Prostate gland (tissue), 2 donors: ENCODE data around the gene BCL2L14. TPM values are rescaled to one million over a fixed set of nuclear protein-coding genes. Genes with fewer than 3 reads are reported as not detected.
A peak's percentile ranks its signal among the peaks of the same experiment; 100 is the strongest.

Source experiments
- DNase-seq: peaks from one replicate; pipeline ENCODE4 v3.0.0-alpha.2; 2019; ENCODE audit warnings: low spot score
- H3K27ac ChIP-seq, 2 donors: fragments of 200-600 bp; sonication (generic); 2 replicates each; pipeline ENCODE4 v1.5.1; 2017 to 2019
- H3K27me3 ChIP-seq: fragments of 200-600 bp; sonication (generic); replicated peaks from 2 replicates; pipeline ENCODE4 v1.5.1; 2019; ENCODE audit not compliant: insufficient read depth
- H3K36me3 ChIP-seq, 2 donors: fragments of 200-600 bp; sonication (generic); 1 replicate in 1 of 2; 2 replicates in 1 of 2; pipeline versions ENCODE4 v1.5.1 to v1.8.1; 2017 to 2019
- H3K4me1 ChIP-seq: fragments of 200-600 bp; sonication (generic); replicated peaks from 2 replicates; pipeline ENCODE4 v1.5.1; 2019
- H3K4me3 ChIP-seq, 2 donors: fragments of 200-600 bp; sonication (generic); 2 replicates each; pipeline ENCODE4 v1.5.1; 2017 to 2019
- H3K9me3 ChIP-seq: fragments of 200-600 bp; sonication (generic); 2 replicates; pipeline ENCODE4 v1.5.1; 2017
- CTCF ChIP-seq, 4 experiments: fragments of 200-600 bp in 2 of 4; fragments of 450-650 bp in 2 of 4; sonication (generic) in 2 of 4; IDR thresholded peaks; 1 replicate in 3 of 4; 2 replicates in 1 of 4; pipeline ENCODE4 v1.5.1; 2016 to 2019; ENCODE audit warnings: antibody characterized with exemption in 4 of 4, mild to moderate bottlenecking in 2 of 4, moderate library complexity in 2 of 4
- POLR2A ChIP-seq: fragments of 450-650 bp; IDR thresholded peaks from one replicate; pipeline ENCODE4 v1.6.1; 2016; ENCODE audit warnings: antibody characterized with exemption, mild to moderate bottlenecking
- POLR2AphosphoS5 ChIP-seq: sonication (generic); formaldehyde crosslinking; IDR thresholded peaks from one replicate; pipeline ENCODE4 v1.6.1; 2017; ENCODE audit warnings: antibody characterized with exemption
- WGBS: methylation state at CpG from one replicate; pipeline ENCODE4 v1.1.5; 2018; 5-methylcytosine and 5-hydroxymethylcytosine counted together
- intact Hi-C: fragments of 100-400 bp; cut with DNase I; formaldehyde crosslinking; loops from one replicate; pipeline ENCODE4 v1.14.2; 2022
- total RNA-seq, 2 donors: library from RNA; depleted of rRNA; stranded (reverse); fragments of >200 nt; gene quantifications; one replicate each; pipeline ENCODE4 v1.1.0, GENCODE V29; 2016

BCL2L14 gene
- total RNA-seq, 2 donors from 2014 or later: 6.0 to 14.0 TPM

- 34% methylated on average over 2 of the region's 2 CpGs for WGBS
- Histone ChIP-seq H3K36me3 (no peaks in the 10 kb centered on the region), H3K4me1 (no peaks in the 10 kb centered on the region), H3K4me3 (no peak overlapping the region), H3K9me3 (no peaks in the 10 kb centered on the region), H3K27me3 (no peaks in the 10 kb centered on the region), H3K27ac (no peak overlapping the region)
- peak; percentile 44 for TF ChIP-seq POLR2AphosphoS5
- no peak for TF ChIP-seq POLR2A
- no peak for TF ChIP-seq CTCF (IDR thresholded peaks at IDR 0.05)
- intact Hi-C loops: no loop called here
- DNase-seq: peak; percentile 51
These were observed 44.8 kb upstream of the BCL2L14 start for GRCh38 chr12:12025799-12026386.

- intact Hi-C loops: no loop called here
- H3K36me3 ChIP-seq: no peaks in the 10 kb centered on the region
- H3K27ac ChIP-seq: no peak overlapping the region
- no peak overlapping the region for H3K4me3 ChIP-seq
- DNase-seq: no peak
- no peaks in the 10 kb centered on the region for H3K9me3 ChIP-seq
- 79% methylated on average over 11 of the region's 11 CpGs for WGBS
- no peak for TF ChIP-seq CTCF (IDR thresholded peaks at IDR 0.05)
- no peak for TF ChIP-seq POLR2AphosphoS5
- no peak for TF ChIP-seq POLR2A
- H3K27me3 ChIP-seq: no peaks in the 10 kb centered on the region
- peaks cover 4% of the 10 kb centered on the region for H3K4me1 ChIP-seq
These were observed 41.9 kb upstream of the BCL2L14 start for GRCh38 chr12:12028668-12029402.

GRCh38 chr12:12029653-12030052 is 41.1 kb upstream of the BCL2L14 start:
- H3K9me3 ChIP-seq: no peaks in the 10 kb centered on the region
- no peak for TF ChIP-seq CTCF (IDR thresholded peaks at IDR 0.05)
- no peak for TF ChIP-seq POLR2AphosphoS5
- no peak for TF ChIP-seq POLR2A
- intact Hi-C loops: loop anchor here (10.0 kb wide), 3 partner anchors 135 to 665 kb away; partner anchors contain the start of gene GPR19
- no peak for DNase-seq
- no peaks in the 10 kb centered on the region for H3K27me3 ChIP-seq
- no peak overlapping the region for H3K27ac ChIP-seq
- whole genome bisulfite sequencing: 98% methylated on average over 2 of the region's 2 CpGs
- H3K36me3 ChIP-seq: no peaks in the 10 kb centered on the region
- H3K4me1 ChIP-seq: peaks cover 4% of the 10 kb centered on the region
- H3K4me3 ChIP-seq: no peak overlapping the region

GRCh38 chr12:12032260-12032791 is 38.4 kb upstream of the BCL2L14 start:
- no peaks in the 10 kb centered on the region for H3K9me3 ChIP-seq
- 77% methylated on average over 12 of the region's 12 CpGs for WGBS
- H3K27me3 ChIP-seq: no peaks in the 10 kb centered on the region
- peak overlapping the region; percentile 64 to 70 for H3K27ac ChIP-seq
- no peak for TF ChIP-seq CTCF (IDR thresholded peaks at IDR 0.05)
- intact Hi-C loops: loop anchor here (2.0 to 10.0 kb wide), 4 partner anchors 138 to 662 kb away; partner anchors contain the start of gene GPR19
- no peak overlapping the region for H3K4me3 ChIP-seq
- DNase-seq: no peak
- no peaks in the 10 kb centered on the region for H3K36me3 ChIP-seq
- peaks cover 4% of the 10 kb centered on the region for H3K4me1 ChIP-seq
